CD4-positive, alpha-beta T cell treated with Interleukin-17A for 1 hour (primary cell): Measurements from ENCODE around the gene CATSPERE.
"Not testable (repeated sequence)": the region's sequence is repeated elsewhere in the genome, so short reads cannot be mapped to it uniquely, and the experiment has no call there.

Experiments used
- DNase-seq: peaks from one replicate; pipeline ENCODE4 v3.0.0-alpha.2; 2020

CATSPERE gene

GRCh38 chr1:244448279-244449036, 12.6 kb upstream of the CATSPERE start:
- DNase-seq, result no peak

- no peak for DNase-seq
These were observed 11.1 kb upstream of the CATSPERE start for GRCh38 chr1:244449936-244450508.

GRCh38 chr1:244450597-244451538, 10.2 kb upstream of the CATSPERE start:
- peak; percentile 71 for DNase-seq

- no peak for DNase-seq
These were observed 9.5 kb upstream of the CATSPERE start, which contains the start of gene ADSS2 for GRCh38 chr1:244451539-244451950. ADSS2 (minus strand) TSS chr1:244451909; CDS start chr1:244451817, 92 bp downstream.

DNA sequence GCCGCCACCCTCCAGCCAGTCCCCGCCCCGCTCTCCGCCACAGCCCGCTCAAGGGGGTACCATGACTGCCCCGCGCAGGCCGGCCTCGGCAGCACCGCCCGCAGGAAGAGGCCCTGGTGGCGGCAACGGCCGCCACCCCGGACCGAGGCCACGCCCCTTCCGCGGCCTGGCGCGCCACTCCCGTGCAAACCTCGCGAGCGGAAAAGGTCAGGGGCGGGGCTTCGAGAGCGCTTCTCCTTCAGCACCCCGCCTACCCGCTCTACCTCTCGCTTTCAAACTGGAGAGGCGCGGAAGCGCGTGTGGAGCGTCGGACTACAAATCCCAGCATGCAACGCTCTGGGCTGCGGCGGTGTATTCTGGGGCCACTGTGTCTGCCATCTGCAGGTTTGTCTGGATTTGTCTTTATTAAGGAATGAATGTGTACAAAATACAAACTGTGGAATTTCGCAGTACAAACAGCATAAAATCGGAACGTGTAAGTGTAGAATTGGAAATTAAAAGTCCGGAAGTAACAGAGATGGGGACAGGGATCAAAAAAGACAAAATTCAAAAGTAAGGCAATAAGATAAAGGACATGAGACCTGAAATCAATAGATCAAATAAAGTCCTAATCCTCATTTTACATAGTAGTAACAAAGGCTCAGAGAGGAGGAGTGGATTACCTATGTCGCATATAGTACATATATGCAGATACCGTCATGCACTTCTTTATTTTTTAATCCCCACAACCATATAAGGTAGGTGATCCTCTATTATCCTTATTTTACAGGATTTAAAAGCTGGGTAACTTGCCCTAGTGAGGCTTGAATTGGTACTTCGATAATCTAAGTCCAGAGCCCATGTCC, 8.9 kb upstream of the CATSPERE start:
- peak; percentile 99 for DNase-seq

- DNase-seq, result no peak
These were observed 6.7 kb upstream of the CATSPERE start for GRCh38 chr1:244454412-244454811.

GRCh38 chr1:244456586-244456985, 4.5 kb upstream of the CATSPERE start:
- no peak for DNase-seq

DNA sequence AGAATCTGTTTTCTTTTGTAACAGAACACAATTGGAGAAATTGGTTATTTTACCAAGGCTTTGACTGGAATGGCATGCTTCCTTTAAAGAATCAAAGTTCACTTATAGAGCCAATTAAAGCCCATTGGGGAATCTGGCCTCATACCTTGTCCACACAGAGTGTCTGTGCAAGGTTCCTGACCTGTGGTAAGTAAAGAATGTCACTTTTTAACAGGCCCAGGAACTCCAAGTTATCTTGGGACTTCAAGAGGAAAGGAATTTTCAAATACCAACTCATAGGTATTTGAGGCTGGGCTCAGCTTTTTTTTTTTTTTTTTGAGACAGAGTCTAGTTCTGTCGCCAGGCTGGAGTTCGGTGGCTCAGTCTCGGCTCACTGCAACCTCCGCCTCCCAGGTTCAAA, 2.3 kb upstream of the CATSPERE start:
- no peak for DNase-seq

DNA sequence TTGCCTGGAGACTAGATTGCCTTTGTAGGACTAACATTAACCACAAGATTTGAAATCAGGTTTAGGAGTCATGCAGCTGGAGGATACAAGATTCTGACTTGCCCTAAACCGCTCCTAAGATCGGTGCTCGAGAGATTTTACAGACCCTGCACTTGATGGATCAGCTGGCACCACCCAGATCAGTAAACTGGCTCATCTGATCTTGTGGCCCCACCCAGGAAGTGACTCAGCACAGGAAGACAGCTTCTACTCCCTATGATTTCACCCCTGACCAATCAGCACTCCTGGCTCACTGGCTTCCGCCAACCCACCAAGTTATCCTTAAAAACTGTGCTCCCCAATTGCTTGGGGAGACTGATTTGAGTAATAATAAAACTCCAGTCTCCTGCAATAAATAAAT, 876 bp upstream of the CATSPERE start:
- peak; percentile 23 for DNase-seq

DNA sequence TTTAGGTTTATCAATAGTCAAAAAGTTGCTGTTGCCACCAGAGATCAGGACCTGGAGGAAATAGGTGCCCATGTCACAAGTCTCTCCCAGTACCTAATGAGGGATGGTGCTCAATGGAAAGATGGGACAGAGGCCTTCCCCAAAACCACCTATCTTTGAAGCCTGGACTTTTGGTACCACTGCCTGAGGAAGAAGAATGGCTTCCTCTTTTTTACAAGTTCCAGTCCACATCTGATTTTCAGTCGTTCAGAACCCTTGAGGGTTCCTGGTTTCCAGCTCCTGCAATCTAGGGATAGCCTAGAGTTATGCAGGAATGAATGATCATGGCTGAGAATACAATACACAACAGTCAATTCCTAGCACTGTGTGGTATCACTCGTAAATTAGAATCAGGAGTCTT, 5.7 kb downstream of the CATSPERE start:
- DNase-seq, result no peak

GRCh38 chr1:244473059-244473605, 12.1 kb downstream of the CATSPERE start:
- no peak for DNase-seq

- DNase-seq, result not testable (repeated sequence)
These were observed 23.9 kb downstream of the CATSPERE start for GRCh38 chr1:244484971-244485370.

- DNase-seq, result no peak
These were observed 33.6 kb downstream of the CATSPERE start for GRCh38 chr1:244494653-244495052.

DNA sequence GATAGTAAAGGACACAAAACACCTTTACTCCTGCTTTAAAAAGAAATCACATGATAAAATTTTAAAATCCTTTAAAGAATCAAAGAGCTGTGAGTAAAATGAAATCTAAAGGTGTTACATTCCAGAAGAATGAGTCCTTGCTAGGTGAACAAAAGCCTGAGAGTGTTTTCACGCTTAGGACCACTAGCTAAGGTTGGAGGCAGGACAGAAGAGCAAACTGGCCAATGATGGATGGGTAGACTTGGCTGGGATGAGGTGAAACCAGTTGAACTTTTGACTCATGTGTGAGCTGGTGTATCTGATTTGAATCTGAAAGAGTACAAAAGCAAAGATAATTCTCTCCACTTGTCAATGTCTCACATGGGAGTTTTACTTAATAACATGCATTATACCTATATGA, 35.1 kb downstream of the CATSPERE start:
- no peak for DNase-seq

- no peak for DNase-seq
These were observed 36.7 kb downstream of the CATSPERE start for GRCh38 chr1:244497805-244498204.

GRCh38 chr1:244499484-244499883, 38.4 kb downstream of the CATSPERE start:
- not testable (repeated sequence) for DNase-seq

GRCh38 chr1:244500515-244500914, 39.4 kb downstream of the CATSPERE start:
- DNase-seq, result not testable (repeated sequence)

DNA sequence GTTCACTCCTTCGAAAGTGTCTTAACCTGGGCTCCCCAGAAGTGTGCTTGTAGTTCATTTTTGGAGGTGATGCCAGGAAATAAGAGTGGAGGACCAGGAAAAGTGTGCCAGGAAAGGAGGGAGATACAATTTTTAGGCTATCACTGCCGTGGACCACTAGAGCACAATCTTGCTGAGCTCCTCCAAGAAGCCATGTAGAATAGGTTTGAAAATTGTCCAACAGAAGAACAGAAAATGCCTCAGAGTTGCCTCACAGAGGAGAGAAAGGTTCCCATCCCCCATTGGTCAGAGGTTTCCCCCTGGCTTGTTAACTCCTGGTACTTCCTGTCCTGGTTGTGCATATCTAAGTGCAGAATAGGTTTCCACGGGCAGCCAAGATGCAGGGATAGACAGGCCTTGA, 41.6 kb downstream of the CATSPERE start:
- DNase-seq, result no peak

- DNase-seq, result no peak
These were observed 52.4 kb downstream of the CATSPERE start for GRCh38 chr1:244513493-244513892.

GRCh38 chr1:244515680-244516079, 54.6 kb downstream of the CATSPERE start:
- no peak for DNase-seq

DNA sequence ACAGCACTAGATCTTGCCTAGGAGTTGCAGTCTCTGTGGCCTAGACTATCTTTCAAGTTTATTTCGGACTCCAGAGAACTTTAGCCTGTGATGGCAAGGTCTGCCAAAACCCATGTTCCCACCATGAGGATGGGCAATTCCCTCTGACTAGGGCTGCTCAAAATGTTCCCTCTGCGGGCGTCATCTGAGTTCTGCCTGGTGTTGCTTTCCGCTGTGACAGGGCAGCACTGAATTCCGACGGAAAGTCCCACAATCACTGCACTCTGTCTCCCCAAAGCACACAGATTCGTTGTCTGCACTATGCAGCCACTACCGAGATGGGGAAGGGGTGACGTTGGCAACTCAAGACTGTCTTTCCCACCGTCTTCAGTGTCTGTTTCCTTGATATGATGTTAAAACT, 75.2 kb downstream of the CATSPERE start:
- no peak for DNase-seq

- DNase-seq, result no peak
These were observed 84.4 kb downstream of the CATSPERE start for GRCh38 chr1:244545511-244545910.
